Body of pancreas (tissue), 4 donors: Measurements from ENCODE around the gene ST3GAL5.

Experiments
- POLR2A ChIP-seq, 3 donors: fragments of 450-650 bp; IDR thresholded peaks; one replicate each; pipeline ENCODE4 v1.6.1; 2016; ENCODE audit warnings: antibody characterized with exemption in 3 of 3, mild to moderate bottlenecking in 2 of 3
- TF ChIP-seq, protein P1 (sequence below), 7 experiments: fragments of 450-650 bp in 4 of 7; fragments of 200-600 bp in 3 of 7; sonication (generic) in 3 of 7; IDR thresholded peaks; one replicate each; pipeline ENCODE4 v1.5.1; 2016 to 2019; ENCODE audit warnings: antibody characterized with exemption in 7 of 7

GRCh38 chr2:85861180-85861579 is 27.6 kb downstream of the ST3GAL5 start:
- TF ChIP-seq, protein P1, sequence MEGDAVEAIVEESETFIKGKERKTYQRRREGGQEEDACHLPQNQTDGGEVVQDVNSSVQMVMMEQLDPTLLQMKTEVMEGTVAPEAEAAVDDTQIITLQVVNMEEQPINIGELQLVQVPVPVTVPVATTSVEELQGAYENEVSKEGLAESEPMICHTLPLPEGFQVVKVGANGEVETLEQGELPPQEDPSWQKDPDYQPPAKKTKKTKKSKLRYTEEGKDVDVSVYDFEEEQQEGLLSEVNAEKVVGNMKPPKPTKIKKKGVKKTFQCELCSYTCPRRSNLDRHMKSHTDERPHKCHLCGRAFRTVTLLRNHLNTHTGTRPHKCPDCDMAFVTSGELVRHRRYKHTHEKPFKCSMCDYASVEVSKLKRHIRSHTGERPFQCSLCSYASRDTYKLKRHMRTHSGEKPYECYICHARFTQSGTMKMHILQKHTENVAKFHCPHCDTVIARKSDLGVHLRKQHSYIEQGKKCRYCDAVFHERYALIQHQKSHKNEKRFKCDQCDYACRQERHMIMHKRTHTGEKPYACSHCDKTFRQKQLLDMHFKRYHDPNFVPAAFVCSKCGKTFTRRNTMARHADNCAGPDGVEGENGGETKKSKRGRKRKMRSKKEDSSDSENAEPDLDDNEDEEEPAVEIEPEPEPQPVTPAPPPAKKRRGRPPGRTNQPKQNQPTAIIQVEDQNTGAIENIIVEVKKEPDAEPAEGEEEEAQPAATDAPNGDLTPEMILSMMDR (IDR thresholded peaks at IDR 0.05): no peak
- no peak for TF ChIP-seq POLR2A (IDR thresholded peaks at IDR 0.05)
